Stimulated activated naive CD8-positive, alpha-beta T cell treated with anti-CD3 and anti-CD28 coated beads, Interleukin-15, Interleukin-2, amounts not matched to agents 100 U/mL and 50 U/mL, for 24 hours (primary cell): ENCODE measurements around the gene GPC5.
"Not testable (repeated sequence)": the region's sequence is repeated elsewhere in the genome, so short reads cannot be mapped to it uniquely, and the experiment has no call there.

Experiments
- ATAC-seq: fragments of 150-1000 bp; cut with Tn5 transposase; one replicate; pipeline ENCODE4 v1.10.0; 2021
- DNase-seq: peaks from one replicate; pipeline ENCODE4 v3.0.0; 2021

GPC5 gene

GRCh38 chr13:91657283-91657682 is 258.9 kb downstream of the GPC5 start:
- ATAC-seq, result no peak
- no peak for DNase-seq

GRCh38 chr13:91659256-91660075 is 261.0 kb downstream of the GPC5 start:
- ATAC-seq (no peak), DNase-seq (no peak)

- ATAC-seq (no peak), DNase-seq (no peak)
Measured at GRCh38 chr13:91660076-91660415, 261.6 kb downstream of the GPC5 start.

GRCh38 chr13:91661692-91662490 is 263.5 kb downstream of the GPC5 start:
- no peak for DNase-seq
- no peak for ATAC-seq

GRCh38 chr13:91664039-91664438 is 265.6 kb downstream of the GPC5 start:
- DNase-seq (no peak), ATAC-seq (no peak)

GRCh38 chr13:91667486-91667885 is 269.1 kb downstream of the GPC5 start:
- no peak for DNase-seq
- no peak for ATAC-seq

GRCh38 chr13:91668866-91669495 is 270.6 kb downstream of the GPC5 start:
- ATAC-seq (no peak), DNase-seq (no peak)

GRCh38 chr13:91674347-91674746 is 275.9 kb downstream of the GPC5 start:
- not testable (repeated sequence) for ATAC-seq, DNase-seq

GRCh38 chr13:91684746-91685145 is 286.3 kb downstream of the GPC5 start:
- ATAC-seq, result no peak
- no peak for DNase-seq

- DNase-seq, result no peak
- no peak for ATAC-seq
Measured at GRCh38 chr13:91690944-91691343, 292.5 kb downstream of the GPC5 start.

GRCh38 chr13:91693466-91693865 is 295.0 kb downstream of the GPC5 start:
- no peak for DNase-seq
- ATAC-seq, result no peak

- no peak for DNase-seq
- ATAC-seq, result no peak
Measured at GRCh38 chr13:91698308-91698707, 299.9 kb downstream of the GPC5 start.

- DNase-seq (no peak), ATAC-seq (no peak)
Measured at GRCh38 chr13:91698767-91699166, 300.3 kb downstream of the GPC5 start.

GRCh38 chr13:91699863-91700262 is 301.4 kb downstream of the GPC5 start:
- no peak for DNase-seq
- no peak for ATAC-seq

- ATAC-seq, result no peak
Measured at GRCh38 chr13:91701975-91702374, 303.6 kb downstream of the GPC5 start.

GRCh38 chr13:91702411-91702810 is 304.0 kb downstream of the GPC5 start:
- DNase-seq, result no peak
- no peak for ATAC-seq

More at GRCh38 chr13:91701975-91702374, 303.6 kb downstream of the GPC5 start:
- no peak for DNase-seq

- ATAC-seq, result no peak
- no peak for DNase-seq
Measured at GRCh38 chr13:91704398-91704797, 306.0 kb downstream of the GPC5 start.

GRCh38 chr13:91708558-91708957 is 310.1 kb downstream of the GPC5 start:
- ATAC-seq (no peak), DNase-seq (no peak)

GRCh38 chr13:91709180-91709579 is 310.8 kb downstream of the GPC5 start:
- ATAC-seq, result no peak

GRCh38 chr13:91710733-91711132 is 312.3 kb downstream of the GPC5 start:
- no peak for DNase-seq
- no peak for ATAC-seq

More at GRCh38 chr13:91709180-91709579, 310.8 kb downstream of the GPC5 start:
- DNase-seq, result no peak

- DNase-seq (no peak), ATAC-seq (no peak)
Measured at GRCh38 chr13:91714855-91715254, 316.4 kb downstream of the GPC5 start.

- no peak for ATAC-seq
- DNase-seq, result no peak
Measured at GRCh38 chr13:91716436-91717065, 318.1 kb downstream of the GPC5 start.
